Skeletal muscle satellite cell (primary cell): ENCODE data around the gene ZNF341.

Source experiments
- H3K27me3 ChIP-seq: 2 replicates; pipeline ENCODE4 v1.7.0; 2013; ENCODE audit warnings: low read length; ENCODE audit not compliant: control insufficient read depth, insufficient read depth
- H3K36me3 ChIP-seq: 2 replicates; pipeline ENCODE4 v1.7.0; 2013; ENCODE audit warnings: mild to moderate bottlenecking, control low read depth, low read length; ENCODE audit not compliant: insufficient read depth
- H3K4me1 ChIP-seq: 2 replicates; pipeline ENCODE4 v1.7.0; 2013; ENCODE audit warnings: low read length; ENCODE audit not compliant: control insufficient read depth, insufficient read depth
- H3K4me2 ChIP-seq: 2 replicates; pipeline ENCODE4 v1.7.0; 2013; ENCODE audit warnings: mild to moderate bottlenecking, low read length
- H3K4me3 ChIP-seq: 2 replicates; pipeline ENCODE4 v1.7.0; 2013; ENCODE audit warnings: low read length
- H3K9ac ChIP-seq: 2 replicates; pipeline ENCODE4 v1.7.0; 2013; ENCODE audit warnings: mild to moderate bottlenecking, low read depth, low read length, moderate library complexity
- H3K9me3 ChIP-seq: replicated peaks from 2 replicates; pipeline ENCODE4 v1.7.0; 2013; ENCODE audit warnings: mild to moderate bottlenecking, control low read depth, low read length

Gene ZNF341

GRCh38 chr20:33832103-33832804, 100.5 kb downstream of the ZNF341 start:
- no peak overlapping the region for H3K9ac ChIP-seq
- peak overlapping the region; percentile 34 for H3K4me2 ChIP-seq
- H3K4me3 ChIP-seq, result no peak overlapping the region
- H3K4me1 ChIP-seq, result peaks cover 37% of the 10 kb centered on the region
- no peaks in the 10 kb centered on the region for H3K9me3 ChIP-seq
- H3K27me3 ChIP-seq, result no peaks in the 10 kb centered on the region
- no peaks in the 10 kb centered on the region for H3K36me3 ChIP-seq

GRCh38 chr20:33833333-33833732, 101.5 kb downstream of the ZNF341 start:
- Histone ChIP-seq H3K9ac (no peak overlapping the region), H3K9me3 (no peaks in the 10 kb centered on the region), H3K4me1 (peaks cover 28% of the 10 kb centered on the region), H3K27me3 (no peaks in the 10 kb centered on the region), H3K36me3 (no peaks in the 10 kb centered on the region), H3K4me2 (no peak overlapping the region), H3K4me3 (no peak overlapping the region)

- no peak overlapping the region for H3K9ac ChIP-seq
- no peak overlapping the region for H3K4me2 ChIP-seq
- H3K36me3 ChIP-seq, result no peaks in the 10 kb centered on the region
- no peaks in the 10 kb centered on the region for H3K27me3 ChIP-seq
- H3K4me1 ChIP-seq, result peaks cover 8% of the 10 kb centered on the region
- no peaks in the 10 kb centered on the region for H3K9me3 ChIP-seq
- no peak overlapping the region for H3K4me3 ChIP-seq
Observed at GRCh38 chr20:33835615-33836172, 103.9 kb downstream of the ZNF341 start.

- no peaks in the 10 kb centered on the region for H3K27me3 ChIP-seq
- no peak overlapping the region for H3K9ac ChIP-seq
- H3K4me1 ChIP-seq, result peaks cover 8% of the 10 kb centered on the region
- no peak overlapping the region for H3K4me3 ChIP-seq
- H3K36me3 ChIP-seq, result no peaks in the 10 kb centered on the region
- no peak overlapping the region for H3K4me2 ChIP-seq
- H3K9me3 ChIP-seq, result no peaks in the 10 kb centered on the region
Observed at GRCh38 chr20:33836277-33836676, 104.5 kb downstream of the ZNF341 start.

- no peak overlapping the region for H3K9ac ChIP-seq
- H3K4me1 ChIP-seq, result peaks cover 2% of the 10 kb centered on the region
- H3K9me3 ChIP-seq, result no peaks in the 10 kb centered on the region
- H3K27me3 ChIP-seq, result no peaks in the 10 kb centered on the region
- H3K4me2 ChIP-seq, result no peak overlapping the region
- H3K36me3 ChIP-seq, result no peaks in the 10 kb centered on the region
- H3K4me3 ChIP-seq, result no peak overlapping the region
Observed at GRCh38 chr20:33837096-33837830, 105.5 kb downstream of the ZNF341 start.

- Histone ChIP-seq H3K9ac (no peak overlapping the region), H3K4me1 (no peaks in the 10 kb centered on the region), H3K27me3 (no peaks in the 10 kb centered on the region), H3K36me3 (no peaks in the 10 kb centered on the region), H3K4me3 (no peak overlapping the region), H3K9me3 (no peaks in the 10 kb centered on the region), H3K4me2 (no peak overlapping the region)
Observed at GRCh38 chr20:33838035-33838864, 106.5 kb downstream of the ZNF341 start.

GRCh38 chr20:33839591-33839990, 107.8 kb downstream of the ZNF341 start:
- Histone ChIP-seq H3K4me1 (peaks cover 2% of the 10 kb centered on the region), H3K27me3 (no peaks in the 10 kb centered on the region), H3K36me3 (no peaks in the 10 kb centered on the region), H3K9ac (no peak overlapping the region), H3K4me2 (no peak overlapping the region), H3K9me3 (no peaks in the 10 kb centered on the region), H3K4me3 (no peak overlapping the region)

GRCh38 chr20:33840160-33840559, 108.4 kb downstream of the ZNF341 start:
- H3K4me2 ChIP-seq, result no peak overlapping the region
- H3K4me1 ChIP-seq, result peaks cover 2% of the 10 kb centered on the region
- H3K4me3 ChIP-seq, result no peak overlapping the region
- no peaks in the 10 kb centered on the region for H3K36me3 ChIP-seq
- H3K27me3 ChIP-seq, result no peaks in the 10 kb centered on the region
- no peaks in the 10 kb centered on the region for H3K9me3 ChIP-seq
- no peak overlapping the region for H3K9ac ChIP-seq

GRCh38 chr20:33840759-33841435, 109.1 kb downstream of the ZNF341 start:
- H3K4me3 ChIP-seq, result no peak overlapping the region
- H3K4me1 ChIP-seq, result peaks cover 2% of the 10 kb centered on the region
- H3K9me3 ChIP-seq, result no peaks in the 10 kb centered on the region
- no peaks in the 10 kb centered on the region for H3K27me3 ChIP-seq
- no peak overlapping the region for H3K9ac ChIP-seq
- no peaks in the 10 kb centered on the region for H3K36me3 ChIP-seq
- H3K4me2 ChIP-seq, result no peak overlapping the region

GRCh38 chr20:33841436-33841799, 109.6 kb downstream of the ZNF341 start:
- H3K4me1 ChIP-seq, result peaks cover 2% of the 10 kb centered on the region
- no peak overlapping the region for H3K4me2 ChIP-seq
- no peaks in the 10 kb centered on the region for H3K36me3 ChIP-seq
- H3K9me3 ChIP-seq, result no peaks in the 10 kb centered on the region
- H3K4me3 ChIP-seq, result no peak overlapping the region
- no peaks in the 10 kb centered on the region for H3K27me3 ChIP-seq
- H3K9ac ChIP-seq, result no peak overlapping the region
